Loucy (cell line): ENCODE data around the gene OPHN1.

Experiments
- H2AFZ ChIP-seq: fragments of 200-600 bp; sonication (generic); 2 replicates; pipeline ENCODE4 v1.6.0; 2016; ENCODE audit warnings: antibody characterized with exemption, mild to moderate bottlenecking, low read length, moderate library complexity
- H3F3A ChIP-seq: fragments of 200-600 bp; 2 replicates; pipeline ENCODE4 v1.6.0; 2016; ENCODE audit warnings: antibody characterized with exemption, low read depth, mild to moderate bottlenecking
- H3K27me3 ChIP-seq: fragments of 200-600 bp; sonication (generic); 2 replicates; pipeline ENCODE4 v1.6.1; 2014; ENCODE audit warnings: low read length, mild to moderate bottlenecking; ENCODE audit not compliant: insufficient read depth, poor library complexity, severe bottlenecking
- H3K36me3 ChIP-seq: fragments of 200-600 bp; sonication (generic); 2 replicates; pipeline ENCODE4 v1.6.1; 2016; ENCODE audit warnings: low read length; ENCODE audit not compliant: insufficient read depth
- H3K4me1 ChIP-seq: fragments of 200-600 bp; sonication (generic); 2 replicates; pipeline ENCODE4 v1.5.1; 2014; ENCODE audit warnings: low read length, mild to moderate bottlenecking; ENCODE audit not compliant: insufficient read depth, poor library complexity, severe bottlenecking
- H3K4me2 ChIP-seq: fragments of 200-600 bp; sonication (generic); 2 replicates; pipeline ENCODE4 v1.6.0; 2014; ENCODE audit warnings: antibody characterized with exemption, low read length, low read depth, mild to moderate bottlenecking; ENCODE audit not compliant: poor library complexity, severe bottlenecking
- H3K4me3 ChIP-seq: fragments of 200-600 bp; sonication (generic); 2 replicates; pipeline ENCODE4 v1.5.1; 2014; ENCODE audit warnings: low read length, mild to moderate bottlenecking, mixed read lengths; ENCODE audit not compliant: poor library complexity, severe bottlenecking
- H3K79me2 ChIP-seq: fragments of 200-600 bp; sonication (generic); 2 replicates; pipeline ENCODE4 v1.6.1; 2014; ENCODE audit warnings: low read length; ENCODE audit not compliant: insufficient read depth
- H3K9ac ChIP-seq: fragments of 200-600 bp; sonication (generic); 2 replicates; pipeline ENCODE4 v1.6.0; 2014; ENCODE audit warnings: mild to moderate bottlenecking, low read depth, low read length, moderate library complexity; ENCODE audit not compliant: poor library complexity, severe bottlenecking
- H3K9me2 ChIP-seq: fragments of 200-600 bp; sonication (generic); replicated peaks from 2 replicates; pipeline ENCODE4 v1.6.1; 2016; ENCODE audit warnings: low read depth, low read length, mixed read lengths
- H3K9me3 ChIP-seq: fragments of 200-600 bp; sonication (generic); 2 replicates; pipeline ENCODE4 v1.6.1; 2014; ENCODE audit warnings: mild to moderate bottlenecking, antibody characterized with exemption, low read length, low read depth; ENCODE audit not compliant: insufficient read depth
- H4K20me1 ChIP-seq: fragments of 200-600 bp; sonication (generic); 2 replicates; pipeline ENCODE4 v1.6.0; 2014; ENCODE audit warnings: antibody characterized with exemption, low read length, mild to moderate bottlenecking; ENCODE audit not compliant: insufficient read depth, poor library complexity, severe bottlenecking
- CTCF ChIP-seq: fragments of 200-600 bp; sonication (generic); conservative IDR thresholded peaks from 2 replicates; pipeline ENCODE4 v1.5.1; 2014; ENCODE audit warnings: mild to moderate bottlenecking, antibody characterized with exemption, low read length
- EZH2phosphoT487 ChIP-seq: fragments of 200-600 bp; IDR thresholded peaks from 2 replicates; pipeline ENCODE4 v1.6.1; 2018; ENCODE audit warnings: antibody characterized with exemption, mild to moderate bottlenecking, moderate library complexity, borderline replicate concordance

OPHN1 gene

GRCh38 chrX:68440940-68441339 is 7.6 kb upstream of the OPHN1 start:
- H3K27me3 ChIP-seq: no peaks in the 10 kb centered on the region

GRCh38 chrX:68440442-68440841 is 7.1 kb upstream of the OPHN1 start:
- Histone ChIP-seq H3K4me3 (no peak overlapping the region), H3K27me3 (no peaks in the 10 kb centered on the region), H4K20me1 (no peaks in the 10 kb centered on the region), H3K4me1 (peaks cover 38% of the 10 kb centered on the region), H3K79me2 (no peaks in the 10 kb centered on the region), H3K36me3 (no peaks in the 10 kb centered on the region), H3K4me2 (no peak overlapping the region), H3K9ac (no peak overlapping the region), H3K9me3 (no peaks in the 10 kb centered on the region), H2AFZ (no peak overlapping the region), H3F3A (peaks cover 5% of the 10 kb centered on the region; the same call in 1 of the 2 replicates), H3K9me2 (no peaks in the 10 kb centered on the region)
- TF ChIP-seq CTCF (no peak), EZH2phosphoT487 (no peak)

More at GRCh38 chrX:68440940-68441339, 7.6 kb upstream of the OPHN1 start:
- Histone ChIP-seq H3K79me2 (no peaks in the 10 kb centered on the region), H3F3A (peaks cover 5% of the 10 kb centered on the region; the same call in 1 of the 2 replicates), H3K36me3 (no peaks in the 10 kb centered on the region), H3K4me1 (peaks cover 38% of the 10 kb centered on the region), H3K4me3 (no peak overlapping the region), H4K20me1 (no peaks in the 10 kb centered on the region), H3K9me3 (no peaks in the 10 kb centered on the region), H3K4me2 (no peak overlapping the region), H2AFZ (0 out of 2 replicates have a peak overlapping the region, but pooled peaks have one; percentile 43), H3K9ac (no peak overlapping the region), H3K9me2 (no peaks in the 10 kb centered on the region)
- TF ChIP-seq CTCF: no peak
- TF ChIP-seq EZH2phosphoT487: no peak

GRCh38 chrX:68439341-68439740 is 6.0 kb upstream of the OPHN1 start:
- TF ChIP-seq EZH2phosphoT487: no peak
- no peak for TF ChIP-seq CTCF

More at GRCh38 chrX:68439341-68439740, 6.0 kb upstream of the OPHN1 start:
- Histone ChIP-seq H3K9me3 (no peaks in the 10 kb centered on the region), H3K36me3 (no peaks in the 10 kb centered on the region), H3K4me3 (no peak overlapping the region), H3K9me2 (no peaks in the 10 kb centered on the region), H3K27me3 (no peaks in the 10 kb centered on the region), H2AFZ (no peak overlapping the region), H3K4me1 (peaks cover 38% of the 10 kb centered on the region), H3K9ac (no peak overlapping the region), H3K4me2 (no peak overlapping the region), H3F3A (peaks cover 5% of the 10 kb centered on the region; the same call in 1 of the 2 replicates), H4K20me1 (no peaks in the 10 kb centered on the region), H3K79me2 (no peaks in the 10 kb centered on the region)
